GM12878 (cell line): Measurements from ENCODE around the gene SEC16A.

Experiments used
- MEF2A ChIP-seq: IDR thresholded peaks from 2 replicates; pipeline ENCODE4 v1.6.1; 2011; ENCODE audit warnings: low read depth, mild to moderate bottlenecking, low read length, moderate library complexity; ENCODE audit not compliant: insufficient read depth
- POLR2A ChIP-seq: IDR thresholded peaks from 2 replicates; pipeline ENCODE4 v1.6.1; 2011; ENCODE audit warnings: low read depth, mild to moderate bottlenecking, low read length
- PRDM15 ChIP-seq: fragments of 450-650 bp; formaldehyde crosslinking; IDR thresholded peaks from 2 replicates; pipeline ENCODE4 v1.4.0; 2020; ENCODE audit warnings: mild to moderate bottlenecking, moderate library complexity
- TAF1 ChIP-seq: IDR thresholded peaks from 2 replicates; pipeline ENCODE4 v1.6.1; 2011; ENCODE audit warnings: mild to moderate bottlenecking, low read depth, low read length, borderline replicate concordance
- TCF3 ChIP-seq: IDR thresholded peaks from 2 replicates; pipeline ENCODE4 v1.6.1; 2012; ENCODE audit warnings: low read depth, mild to moderate bottlenecking, low read length, borderline replicate concordance; ENCODE audit not compliant: insufficient read depth
- TF ChIP-seq, protein P1 (sequence below): fragments of 450-650 bp; formaldehyde crosslinking; IDR thresholded peaks from 2 replicates; pipeline ENCODE4 v1.4.0; 2022; ENCODE audit warnings: mild to moderate bottlenecking, moderate library complexity
- TF ChIP-seq, protein P2 (sequence below): IDR thresholded peaks from 2 replicates; pipeline ENCODE4 v1.6.1; 2012; ENCODE audit warnings: low read depth, low read length, improper control_type of control experiment

DNA sequence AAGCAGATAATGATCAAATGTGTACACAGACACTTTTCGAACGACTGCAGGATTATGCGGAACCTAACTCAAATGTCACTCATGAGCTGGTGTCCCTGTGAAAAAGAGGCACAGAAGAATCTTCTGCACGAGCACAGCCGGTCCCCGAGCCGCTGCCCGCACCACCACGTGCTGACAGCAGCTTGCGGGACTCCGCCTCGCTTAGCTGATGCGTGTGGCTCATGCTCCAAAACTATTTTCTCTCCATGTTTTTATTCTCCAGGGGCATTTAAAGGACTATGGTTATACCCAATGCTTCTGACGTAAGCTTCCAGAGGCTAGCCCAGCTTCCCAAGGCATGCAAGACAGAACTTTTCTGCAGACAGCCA, 9.5 kb downstream of the SEC16A start:
- TF ChIP-seq TAF1 (no peak), MEF2A (no peak), PRDM15 (CRISPR knock-in tag) (no peak), POLR2A (no peak; the same call in 1 of the 2 replicates), TCF3 (no peak)
- TF ChIP-seq, protein P1, sequence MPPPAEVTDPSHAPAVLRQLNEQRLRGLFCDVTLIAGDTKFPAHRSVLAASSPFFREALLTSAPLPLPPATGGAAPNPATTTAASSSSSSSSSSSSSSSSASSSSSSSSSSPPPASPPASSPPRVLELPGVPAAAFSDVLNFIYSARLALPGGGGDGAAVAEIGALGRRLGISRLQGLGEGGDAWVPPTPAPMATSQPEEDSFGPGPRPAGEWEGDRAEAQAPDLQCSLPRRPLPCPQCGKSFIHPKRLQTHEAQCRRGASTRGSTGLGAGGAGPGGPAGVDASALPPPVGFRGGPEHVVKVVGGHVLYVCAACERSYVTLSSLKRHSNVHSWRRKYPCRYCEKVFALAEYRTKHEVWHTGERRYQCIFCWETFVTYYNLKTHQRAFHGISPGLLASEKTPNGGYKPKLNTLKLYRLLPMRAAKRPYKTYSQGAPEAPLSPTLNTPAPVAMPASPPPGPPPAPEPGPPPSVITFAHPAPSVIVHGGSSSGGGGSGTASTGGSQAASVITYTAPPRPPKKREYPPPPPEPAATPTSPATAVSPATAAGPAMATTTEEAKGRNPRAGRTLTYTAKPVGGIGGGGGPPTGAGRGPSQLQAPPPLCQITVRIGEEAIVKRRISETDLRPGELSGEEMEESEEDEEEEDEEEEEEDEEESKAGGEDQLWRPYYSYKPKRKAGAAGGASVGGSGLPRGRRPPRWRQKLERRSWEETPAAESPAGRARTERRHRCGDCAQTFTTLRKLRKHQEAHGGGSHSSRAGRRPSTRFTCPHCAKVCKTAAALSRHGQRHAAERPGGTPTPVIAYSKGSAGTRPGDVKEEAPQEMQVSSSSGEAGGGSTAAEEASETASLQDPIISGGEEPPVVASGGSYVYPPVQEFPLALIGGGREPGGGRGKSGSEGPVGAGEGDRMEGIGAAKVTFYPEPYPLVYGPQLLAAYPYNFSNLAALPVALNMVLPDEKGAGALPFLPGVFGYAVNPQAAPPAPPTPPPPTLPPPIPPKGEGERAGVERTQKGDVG = no peak
- TF ChIP-seq, protein P2, sequence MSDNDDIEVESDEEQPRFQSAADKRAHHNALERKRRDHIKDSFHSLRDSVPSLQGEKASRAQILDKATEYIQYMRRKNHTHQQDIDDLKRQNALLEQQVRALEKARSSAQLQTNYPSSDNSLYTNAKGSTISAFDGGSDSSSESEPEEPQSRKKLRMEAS = no peak
